ENCODE data around the gene PPP2R5E. TPM values are rescaled to one million over a fixed set of nuclear protein-coding genes. Genes with fewer than 3 reads are reported as not detected.
A peak's percentile ranks its signal among the peaks of the same experiment; 100 is the strongest.

Gene PPP2R5E
- total and polyA plus RNA-seq, 2 donors (not counting 3 experiments of a cell fraction or from before 2014, with no cell fraction given), result 4.9 to 52.5 TPM

DNA sequence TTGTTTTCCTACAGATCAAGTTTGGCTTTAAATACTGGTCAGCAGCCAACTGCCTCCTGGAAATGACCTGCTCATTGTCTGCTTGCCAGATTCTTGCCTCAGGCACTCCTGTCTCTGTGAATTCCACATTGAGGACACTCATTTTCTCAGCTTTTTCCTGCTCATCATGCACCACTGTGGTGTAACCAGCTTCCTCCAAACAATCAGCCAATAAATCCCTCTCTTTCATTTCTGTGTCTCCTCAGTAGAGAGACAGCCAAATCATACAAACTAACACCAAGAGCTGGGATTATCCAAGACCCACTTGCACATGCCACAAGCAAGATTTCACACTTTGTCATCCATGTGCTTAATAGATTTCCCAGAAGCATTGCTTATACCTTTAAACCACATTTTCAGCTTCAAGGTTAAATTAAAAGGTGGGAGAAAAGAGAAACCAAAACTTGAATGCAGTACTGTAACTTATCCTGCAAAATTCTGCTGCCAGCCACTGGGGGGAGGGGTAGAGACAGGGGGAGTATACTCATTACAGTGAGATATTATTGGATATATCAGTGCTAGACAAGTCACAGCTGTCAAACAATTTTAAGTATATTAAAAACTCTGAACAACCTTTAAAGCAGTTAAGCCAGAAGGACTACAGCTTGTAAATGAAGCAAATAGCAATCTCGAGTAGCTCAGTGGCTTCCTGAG is 105.0 kb downstream of the PPP2R5E start:
- FAIRE-seq (peak; percentile 75), DNase-seq (ENCODE audit: low read depth, low spot score) (peak; percentile 94)
- BruUV-seq (replicated peaks), result no TSS peak
- H3K79me2 ChIP-seq (ENCODE audit: control insufficient read depth, insufficient read depth, low read length), result peaks cover 37% of the 10 kb centered on the region
- peaks cover 2% of the 10 kb centered on the region for H4K20me1 ChIP-seq (replicated peaks; ENCODE audit: control insufficient read depth, extremely low read depth, insufficient read depth, low read length)
- H3K36me3 ChIP-seq (ENCODE audit: control insufficient read depth in 2 of 2, extremely low read depth in 1 of 2, insufficient read depth in 2 of 2, low read length in 2 of 2), result no peaks in the 10 kb centered on the region
- dilution Hi-C loops (cut with MboI; ENCODE audit: extremely low pct_ligation_motif_present, low sequenced_read_pairs) (no loop called here), intact Hi-C loops (cut with micrococcal nuclease) (loop anchor here (5.0 kb wide), 1 partner anchor 104 kb away; the partner anchor contains the start of gene PPP2R5E)
- H3K27ac ChIP-seq (ENCODE audit: insufficient read depth, low read depth, low read length), result no peak overlapping the region
- H3K9me1 ChIP-seq (replicated peaks; ENCODE audit: control insufficient read depth, extremely low read depth, insufficient read depth, low read length), result no peaks in the 10 kb centered on the region
- no peak overlapping the region for H3K9ac ChIP-seq (replicated peaks; ENCODE audit: extremely low read depth, insufficient read depth, low read length)
- peaks cover 12% of the 10 kb centered on the region for H3K4me1 ChIP-seq (ENCODE audit: control insufficient read depth, extremely low read depth, insufficient read depth, low read length)
- peak overlapping the region; percentile 27 for H3K4me2 ChIP-seq (ENCODE audit: insufficient read depth, low read length)
- no peak overlapping the region for H3K4me3 ChIP-seq (replicated peaks in 1 of 3; ENCODE audit: insufficient read depth in 1 of 3, low read depth in 1 of 3, low read length in 3 of 3)
- no peak overlapping the region for H2AFZ ChIP-seq (ENCODE audit: low read depth, low read length)
- ChIA-PET CTCF (interaction anchor here (1.0 to 1.8 kb wide), 9 partner anchors 8 to 196 kb away, joined by 3 to 10 read pairs (median 4); partner anchors contain the start of gene PPP2R5E), POLR2A (no interaction called here)
- no peaks in the 10 kb centered on the region for H3K9me3 ChIP-seq (replicated peaks; ENCODE audit: control insufficient read depth, insufficient read depth, low read length)
- no peaks in the 10 kb centered on the region for H3K27me3 ChIP-seq (ENCODE audit: control insufficient read depth in 2 of 2, insufficient read depth in 2 of 2, low read length in 2 of 2)
- TF ChIP-seq CTCF (IDR thresholded peaks at IDR 0.05; ENCODE audit: extremely low read depth in 1 of 2, insufficient read depth in 1 of 2, low read depth in 1 of 2, low read length in 2 of 2) (no peak), POLR2A (IDR thresholded peaks at IDR 0.05; ENCODE audit: low read depth, low read length) (no peak), GATA2 (IDR thresholded peaks at IDR 0.05; ENCODE audit: insufficient read depth, insufficient read length, low read depth, low read length) (no peak), FOS (IDR thresholded peaks at IDR 0.05; ENCODE audit: borderline replicate concordance, insufficient read depth, low read length) (no peak), EZH2 (IDR thresholded peaks at IDR 0.05; ENCODE audit: borderline replicate concordance, low read depth, low read length, severe bottlenecking) (no peak), JUN (IDR thresholded peaks at IDR 0.05; ENCODE audit: borderline replicate concordance, insufficient read depth, insufficient read length, low read depth) (no peak), MYC (IDR thresholded peaks at IDR 0.05; ENCODE audit: low read depth, low read length) (no peak), POLR2AphosphoS5 (IDR thresholded peaks at IDR 0.05; ENCODE audit: insufficient read depth, low read depth, low read length) (no peak)
- TF ChIP-seq, protein P1, sequence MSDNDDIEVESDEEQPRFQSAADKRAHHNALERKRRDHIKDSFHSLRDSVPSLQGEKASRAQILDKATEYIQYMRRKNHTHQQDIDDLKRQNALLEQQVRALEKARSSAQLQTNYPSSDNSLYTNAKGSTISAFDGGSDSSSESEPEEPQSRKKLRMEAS (IDR thresholded peaks at IDR 0.05; ENCODE audit: insufficient read depth, insufficient read length), result no peak

Data from endothelial cell of umbilical vein (primary cell).